GM19043 (cell line): Measurements from ENCODE around the gene TTK.

Experiments used
- ATAC-seq: cut with Tn5 transposase; IDR thresholded peaks from one replicate; pipeline ENCODE4 v1.9.1; 2021; ENCODE audit warnings: low read depth; ENCODE audit not compliant: unreplicated experiment

The TTK gene

DNA sequence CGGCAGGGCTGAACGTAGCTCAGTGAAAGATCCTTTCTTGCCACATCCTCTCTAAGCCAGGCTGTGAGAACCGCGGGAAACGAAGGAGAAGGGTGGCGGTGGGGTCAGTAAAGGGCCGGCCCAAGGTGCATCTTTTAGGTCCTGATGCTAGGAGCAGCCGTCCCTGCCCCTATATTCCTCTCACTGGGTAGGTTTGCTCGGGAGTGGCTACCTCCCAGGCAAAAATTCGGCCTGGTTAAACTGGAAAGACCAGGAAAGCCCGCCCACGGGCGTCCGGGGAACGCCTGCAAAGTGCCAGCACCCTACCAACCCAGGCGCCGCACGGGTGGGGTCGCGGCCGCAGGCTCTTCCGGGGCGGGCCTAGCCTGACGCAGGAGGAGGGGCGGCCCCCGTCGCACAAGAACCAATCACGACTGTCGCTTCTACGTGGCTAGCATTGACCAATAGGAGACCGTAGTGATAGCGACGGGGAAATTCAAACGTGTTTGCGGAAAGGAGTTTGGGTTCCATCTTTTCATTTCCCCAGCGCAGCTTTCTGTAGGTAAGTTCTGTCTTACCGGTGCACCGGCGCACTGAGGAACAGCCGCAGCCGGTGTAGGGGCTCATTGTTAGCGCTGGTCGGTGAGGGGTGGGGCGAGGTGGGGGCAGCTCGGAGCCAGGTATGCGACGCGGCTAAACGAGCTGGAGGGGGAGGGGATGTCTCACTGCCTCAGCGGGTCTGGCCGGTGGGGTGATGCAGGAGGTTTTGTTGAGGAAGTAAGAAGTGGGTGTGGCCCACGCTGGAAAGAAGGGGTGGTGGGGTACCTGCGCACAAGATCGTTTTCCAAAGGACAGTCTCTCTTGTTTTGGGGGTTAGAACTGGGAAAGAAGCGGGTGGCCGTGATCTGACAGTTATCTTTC lies at the start of gene TTK:
TTK (plus strand) TSS at position 477 of the 900 bp plus-strand sequence. CDS start 1,195 bp downstream, outside the sequence.
- ATAC-seq: peak; percentile 99

DNA sequence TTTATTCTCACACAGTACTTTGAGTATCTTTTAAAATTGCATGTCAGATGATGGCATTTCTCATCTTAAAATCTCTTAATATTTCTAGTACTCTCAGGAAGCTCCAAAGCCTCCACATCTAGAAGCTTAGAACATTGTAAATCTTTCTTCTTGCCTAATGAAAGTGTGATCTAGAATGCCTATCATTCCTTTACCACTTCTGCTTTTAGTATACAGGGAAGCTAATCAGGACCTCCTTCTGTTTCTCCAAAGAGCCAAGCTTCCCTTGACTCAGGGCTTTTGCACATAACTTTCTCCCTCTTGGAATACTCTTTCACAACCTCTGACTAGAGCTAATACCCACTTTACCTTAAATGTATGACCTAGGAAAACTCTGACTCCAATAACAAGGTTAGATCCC lies 49.6 kb upstream of the TTK start:
- ATAC-seq: no peak

DNA sequence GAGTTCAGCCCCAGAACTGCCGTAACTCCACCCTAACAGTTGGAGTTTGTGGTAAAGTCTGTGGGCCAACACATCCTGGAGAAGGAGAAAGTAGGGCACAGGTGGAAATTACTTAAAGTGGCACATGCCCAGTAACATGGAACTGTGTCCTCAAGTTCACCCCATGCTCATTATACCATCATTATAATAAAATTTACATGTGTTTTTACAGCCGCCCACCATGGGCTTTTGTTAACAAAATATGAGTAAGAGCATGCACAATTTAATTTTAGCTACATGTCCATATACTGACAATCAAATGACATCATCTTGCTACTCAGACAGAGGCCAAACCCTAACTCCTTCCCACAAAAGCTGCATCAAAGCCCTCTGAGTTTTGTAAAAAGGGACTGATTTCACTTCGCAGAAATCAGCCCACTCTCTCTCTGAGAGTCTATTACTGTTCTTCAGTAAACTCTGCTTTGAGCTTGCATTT lies 39.8 kb upstream of the TTK start:
- ATAC-seq: no peak

DNA sequence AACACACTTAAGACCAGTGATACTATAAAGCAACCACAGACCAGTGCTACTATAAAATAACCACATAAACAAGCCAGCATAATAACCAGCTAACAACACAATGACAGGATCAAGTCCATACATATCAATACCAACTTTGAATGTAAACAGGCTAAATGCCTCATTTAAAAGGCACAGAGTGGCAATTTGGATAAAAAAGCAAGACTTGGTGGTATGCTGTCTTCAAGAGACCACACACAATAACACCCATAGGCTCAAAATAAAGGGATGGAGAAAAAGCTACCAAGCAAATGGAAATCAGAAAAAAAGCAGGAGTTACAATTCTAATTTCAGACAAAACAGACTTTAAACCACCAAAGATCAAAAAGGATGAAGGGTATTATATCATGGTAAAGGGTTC lies 37.3 kb upstream of the TTK start:
- no peak for ATAC-seq

DNA sequence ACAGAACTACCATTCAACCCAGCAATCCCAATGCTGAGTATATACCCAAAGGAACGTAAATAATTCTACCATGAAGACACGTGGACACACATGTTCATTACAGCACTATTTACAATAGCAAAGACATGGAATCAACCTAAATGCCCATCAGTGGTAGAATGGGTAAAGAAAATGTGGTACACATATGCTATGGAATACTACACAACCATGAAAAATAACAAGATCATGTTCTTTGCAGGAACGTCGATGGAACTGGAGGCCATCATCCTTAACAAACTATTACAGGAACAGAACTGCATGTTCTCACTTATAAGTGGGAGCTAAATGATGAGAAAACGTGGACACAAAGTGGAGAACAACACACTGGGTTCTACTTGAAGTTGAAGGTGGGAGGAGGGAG lies 34.7 kb upstream of the TTK start:
- no peak for ATAC-seq

DNA sequence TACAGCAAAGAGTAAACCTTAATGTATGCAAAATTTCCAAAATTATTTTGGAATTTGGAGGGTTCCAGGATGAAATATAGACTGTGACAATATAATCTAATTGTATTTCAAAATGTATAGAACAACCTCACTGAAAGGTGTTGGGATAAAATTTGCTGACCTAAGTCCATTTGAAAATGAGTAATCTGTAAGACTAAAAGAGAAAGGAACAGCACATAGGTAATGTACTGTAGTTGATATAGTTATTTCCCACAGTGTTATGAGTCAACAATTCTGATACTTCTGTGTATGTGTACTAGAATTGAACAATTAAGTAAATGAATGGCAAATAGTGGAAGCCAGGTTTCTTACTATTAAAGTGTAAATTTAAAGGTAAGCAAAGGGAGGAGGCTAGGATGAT lies 33.3 kb upstream of the TTK start:
- no peak for ATAC-seq

DNA sequence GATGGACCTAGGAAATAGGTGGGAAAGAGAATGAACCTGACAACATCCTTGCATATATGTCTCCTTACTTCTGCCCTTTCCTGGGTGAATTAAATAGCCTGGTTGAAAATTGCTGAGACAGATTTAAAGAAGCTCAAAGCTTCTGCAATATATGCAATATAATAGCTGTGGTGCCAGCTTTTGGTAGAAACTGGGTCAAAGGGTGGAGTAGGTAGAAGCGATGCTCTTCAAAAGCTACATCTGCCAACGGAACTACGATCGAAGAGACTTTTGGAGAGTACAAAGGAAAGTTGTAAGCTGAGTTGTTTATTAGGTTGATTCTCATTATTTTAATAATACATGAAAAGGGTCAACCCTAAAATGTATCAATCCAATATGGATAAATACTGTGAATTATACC lies 22.8 kb upstream of the TTK start:
- ATAC-seq: no peak

DNA sequence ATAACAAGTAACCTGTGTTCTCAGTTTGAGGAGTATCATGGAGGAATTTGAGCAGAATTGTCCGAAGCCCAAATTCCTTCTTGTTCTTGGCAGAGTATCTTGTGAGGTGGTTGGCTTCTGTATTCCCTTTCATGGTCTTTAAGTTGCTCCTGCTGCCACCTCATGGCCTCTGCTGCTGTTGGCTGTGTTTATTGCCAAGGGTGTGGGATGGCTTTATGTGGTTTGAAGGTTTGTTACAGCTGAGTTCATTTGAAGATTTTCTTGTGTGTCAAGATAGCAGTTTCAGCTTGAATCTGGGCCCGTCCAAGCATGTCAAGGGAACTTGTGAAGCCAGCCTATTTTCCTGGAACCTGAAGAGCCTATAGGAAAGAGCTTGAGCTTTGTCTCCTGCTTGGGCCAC lies 20.2 kb upstream of the TTK start:
- ATAC-seq: peak; percentile 48

DNA sequence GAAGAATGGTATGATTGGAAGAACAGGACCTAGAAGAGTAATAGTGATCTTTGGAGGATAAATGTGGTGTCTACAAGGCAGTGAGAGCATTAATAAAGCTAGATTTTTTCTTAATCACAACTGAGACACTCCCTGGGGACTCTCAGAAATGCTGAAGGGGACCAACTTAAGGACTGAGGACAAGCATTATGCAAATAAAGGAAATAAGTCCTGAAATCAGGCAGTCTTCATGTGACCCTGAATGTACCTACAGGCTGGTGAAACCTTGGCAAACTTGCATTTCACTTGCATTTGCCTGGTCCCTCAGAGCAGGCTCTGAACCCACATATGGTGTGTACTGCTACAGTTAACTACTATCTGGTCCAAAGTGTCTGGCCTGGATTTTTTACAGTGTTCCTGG lies 19.3 kb upstream of the TTK start:
- ATAC-seq: no peak

DNA sequence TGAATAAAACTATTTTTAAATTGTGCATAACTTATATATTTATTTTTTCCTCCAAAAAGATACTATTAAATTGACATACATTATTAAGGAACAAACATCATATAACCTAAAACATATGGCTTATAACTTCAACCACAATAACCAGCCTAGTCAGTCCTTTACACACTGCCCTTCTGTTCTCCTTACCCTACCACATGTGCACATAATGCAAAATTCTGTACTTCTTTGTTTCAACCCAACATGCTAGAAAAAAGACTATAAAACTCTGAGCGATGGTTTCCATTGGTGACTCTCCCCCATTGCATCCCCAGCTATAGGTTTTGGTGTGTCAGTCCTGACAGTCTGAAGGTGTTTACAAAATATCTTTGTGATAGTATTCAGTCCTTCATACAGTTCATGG lies 14.8 kb upstream of the TTK start:
- no peak for ATAC-seq

DNA sequence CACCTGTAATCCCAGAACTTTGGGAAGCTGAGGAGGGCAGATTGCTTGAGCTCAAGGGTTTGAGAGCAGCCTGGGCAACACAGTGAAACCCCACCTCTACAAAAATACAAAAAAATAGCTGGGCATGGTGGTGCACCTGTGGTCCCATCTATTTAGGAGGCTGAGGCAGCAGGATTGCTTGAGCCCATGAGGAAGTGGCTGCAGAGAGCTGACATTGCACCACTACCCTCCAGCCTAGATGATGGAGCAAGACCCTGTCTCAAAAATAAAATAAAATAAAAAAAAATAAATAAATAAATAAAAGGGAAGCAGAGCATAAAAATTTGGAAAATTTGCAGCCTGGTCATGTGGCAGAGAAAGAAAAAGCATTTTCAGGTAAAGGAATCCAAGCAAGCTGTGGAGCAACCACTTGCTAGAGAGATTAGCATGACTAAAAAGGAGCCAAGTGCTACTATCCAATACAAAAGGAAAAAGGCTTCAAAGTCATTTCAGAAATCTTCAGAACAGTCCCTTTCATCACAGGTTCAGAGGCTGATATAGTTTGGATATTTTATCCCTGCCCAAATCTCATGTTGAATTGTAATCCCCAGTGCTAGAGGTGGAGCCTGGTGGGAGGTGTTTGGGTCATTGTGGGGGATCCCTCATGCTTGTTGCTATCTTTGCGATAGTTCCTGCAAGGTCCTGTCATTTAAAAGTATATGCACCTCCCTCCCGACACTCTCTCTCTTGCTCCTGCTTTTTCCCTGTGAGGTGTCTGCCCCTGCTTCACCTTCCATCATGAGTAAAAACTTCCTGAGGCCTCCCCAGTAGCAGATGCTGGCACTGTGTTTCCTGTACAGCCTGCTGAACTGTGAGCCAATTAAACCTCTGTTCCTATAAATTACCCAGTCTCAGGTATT lies 11.2 kb upstream of the TTK start:
- no peak for ATAC-seq

DNA sequence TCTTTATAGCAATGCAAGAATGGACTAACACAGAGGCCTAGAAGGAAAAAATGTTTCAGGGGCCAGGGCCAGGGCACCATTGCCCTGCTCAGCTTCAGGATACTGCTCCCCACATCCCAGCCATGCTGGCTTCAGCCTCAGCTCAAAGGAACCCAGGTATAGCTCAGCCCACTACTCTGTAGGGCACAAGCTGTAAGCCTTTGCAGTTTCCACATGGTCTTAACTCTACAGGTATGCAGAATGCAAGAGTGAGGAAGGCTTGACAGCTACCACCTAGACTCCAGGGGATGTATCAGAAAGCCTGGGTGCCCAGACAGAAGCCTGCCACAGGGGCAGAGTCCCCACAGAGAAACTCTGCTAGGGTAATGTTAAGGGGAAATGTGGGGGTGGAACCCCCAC lies 10.5 kb upstream of the TTK start:
- ATAC-seq: no peak

DNA sequence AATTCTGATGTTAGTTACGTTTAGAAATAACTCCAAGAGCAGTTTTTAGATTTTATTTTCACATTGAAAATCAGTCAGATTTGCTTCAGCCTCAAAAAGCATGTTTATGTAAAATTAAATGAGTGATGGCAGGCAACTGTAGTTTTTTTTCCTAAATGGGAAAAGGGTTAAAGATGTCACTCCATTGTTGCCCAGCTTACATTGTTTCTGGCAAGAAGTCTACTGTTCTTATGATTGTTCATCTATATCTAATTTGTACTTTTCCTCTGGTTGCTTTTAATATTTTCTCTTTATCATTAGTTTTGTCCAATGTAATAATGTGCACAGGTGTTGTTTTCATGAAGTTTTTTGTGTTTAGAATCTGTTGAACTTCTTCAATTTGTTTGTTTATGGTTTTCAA lies 6.7 kb upstream of the TTK start:
- ATAC-seq: no peak

DNA sequence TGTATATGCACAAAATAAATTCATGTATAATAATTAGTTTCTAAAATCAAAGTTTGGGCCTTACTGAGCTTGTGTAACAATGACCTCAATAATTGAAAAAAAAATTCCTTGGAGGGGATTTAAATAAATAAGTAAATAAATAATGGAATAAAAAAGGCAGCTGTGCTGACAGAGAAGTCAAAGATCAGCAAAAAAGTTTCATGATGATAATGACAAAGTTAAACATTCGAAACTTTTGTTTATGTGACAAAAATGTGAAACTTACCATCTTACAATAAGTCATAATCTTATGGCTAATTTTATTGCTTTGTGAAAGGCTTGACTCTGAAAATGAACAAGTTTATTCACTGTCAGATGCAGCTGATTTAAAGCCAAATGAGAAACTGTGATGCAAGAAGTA lies 3.1 kb upstream of the TTK start:
- no peak for ATAC-seq

DNA sequence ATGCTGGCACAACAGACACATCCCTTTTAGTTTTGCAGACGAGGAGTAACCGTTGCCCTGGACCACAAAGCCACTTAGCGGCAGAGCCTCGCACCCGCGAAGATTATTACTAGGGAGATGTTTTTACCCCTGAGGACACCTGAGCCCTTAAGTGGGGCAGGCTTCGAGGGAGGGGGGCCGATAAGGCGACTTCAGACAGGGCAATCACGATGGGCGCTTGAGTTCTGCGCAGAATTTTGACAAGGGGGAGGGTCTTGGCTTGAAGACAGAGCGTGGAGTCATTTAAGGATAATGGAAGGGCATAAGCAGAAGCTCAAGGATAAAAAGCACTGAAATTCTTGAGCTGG lies 650 bp upstream of the TTK start:
- peak; percentile 3 for ATAC-seq

DNA sequence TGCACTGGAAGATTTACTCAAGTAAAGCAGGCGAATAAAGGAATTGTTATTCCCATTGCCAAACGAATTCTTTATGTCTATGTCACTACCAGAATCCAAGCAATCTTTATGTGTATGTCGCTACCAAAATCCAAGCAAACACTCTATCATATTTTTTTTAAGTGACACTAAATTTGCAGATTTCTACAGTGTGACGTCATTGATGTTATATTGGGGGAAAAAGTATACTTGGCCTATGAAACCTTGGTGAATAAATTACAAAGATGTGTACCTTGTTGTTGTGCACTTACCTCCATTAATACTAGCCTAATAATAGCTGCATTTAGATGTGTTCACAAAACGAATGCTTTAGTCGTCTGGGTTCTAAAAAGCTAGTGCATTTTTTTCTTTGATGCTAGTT lies 957 bp downstream of the TTK start:
- no peak for ATAC-seq

DNA sequence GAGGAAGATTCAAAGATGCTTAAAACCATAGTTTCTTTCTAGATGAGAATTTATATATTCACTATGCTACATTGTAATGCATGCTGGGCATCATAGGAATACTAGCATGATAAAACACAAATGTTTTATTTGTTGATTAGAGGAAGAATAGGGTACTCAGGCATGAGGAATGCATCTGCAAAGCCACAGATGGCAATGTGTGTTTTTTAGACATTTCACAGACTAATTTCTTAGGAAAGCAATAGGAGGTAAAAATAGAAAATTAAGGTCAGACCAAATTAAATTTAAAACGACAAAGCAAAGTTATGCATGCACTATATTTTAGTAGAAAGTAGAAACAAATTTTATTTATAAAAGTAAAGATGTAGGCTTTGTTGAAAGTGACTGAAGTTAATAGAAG lies 2.1 kb downstream of the TTK start:
- ATAC-seq: no peak

DNA sequence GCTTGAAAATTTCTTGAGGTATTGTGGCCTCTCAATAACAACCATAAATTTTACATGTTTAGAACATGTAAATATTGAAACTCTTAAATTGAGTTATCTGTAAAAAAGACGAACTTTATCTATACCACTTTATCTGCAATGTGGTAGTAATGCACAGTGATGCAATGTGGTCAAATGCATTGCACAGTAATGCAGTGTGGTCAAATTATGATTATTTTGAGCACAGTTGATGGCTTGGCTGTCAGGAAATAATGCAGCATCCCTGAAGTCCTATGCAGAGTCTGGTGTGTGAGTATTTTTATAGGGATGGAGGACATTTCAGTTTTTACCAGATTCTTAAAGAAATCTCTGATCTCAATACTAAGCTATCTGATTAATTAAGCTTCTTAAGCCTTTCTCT lies 5.1 kb downstream of the TTK start:
- no peak for ATAC-seq

DNA sequence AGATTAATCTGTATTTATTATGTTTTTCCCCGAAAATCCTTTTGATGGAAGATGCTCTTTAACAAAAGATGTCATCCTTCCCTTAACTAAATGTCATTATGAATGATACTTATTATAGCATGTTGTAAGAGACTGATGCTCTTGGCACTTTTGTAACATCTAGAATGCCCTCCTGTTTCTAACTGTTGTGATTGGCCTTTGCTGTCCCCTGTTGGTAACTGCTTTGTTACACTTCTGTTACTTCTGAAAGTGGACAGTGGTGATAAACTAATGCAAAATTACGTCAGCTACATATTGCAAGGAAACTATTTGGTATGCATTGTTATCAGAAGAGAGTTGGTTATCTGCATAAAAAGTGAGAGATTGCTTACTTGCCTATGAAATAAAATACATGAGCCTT lies 5.8 kb downstream of the TTK start:
- no peak for ATAC-seq

DNA sequence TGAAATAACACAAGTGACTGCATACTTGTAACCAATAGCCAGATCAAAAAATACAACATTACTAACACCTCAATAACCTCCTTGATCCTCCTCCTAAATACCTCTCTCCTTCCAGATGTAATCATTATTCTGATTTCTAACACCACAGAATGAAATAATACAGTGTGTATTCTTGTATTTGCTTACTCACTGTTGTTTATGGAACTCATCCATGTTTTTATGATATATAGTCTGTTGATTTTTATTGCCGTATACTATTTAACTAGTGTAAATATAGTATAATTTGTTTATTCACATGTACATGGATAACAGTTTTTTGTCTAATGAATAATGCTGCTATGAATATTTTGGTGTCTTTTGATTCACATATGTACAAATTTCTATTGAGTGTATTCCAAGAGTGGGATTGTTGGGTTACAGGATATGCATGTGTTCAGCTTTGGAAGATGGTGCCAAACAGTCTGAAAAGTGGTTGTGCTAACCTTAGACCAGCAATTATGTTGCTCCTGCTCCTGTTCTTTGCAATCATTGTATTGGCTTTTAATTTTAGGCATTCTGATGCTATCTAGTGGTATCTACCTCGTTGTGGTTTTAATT lies 11.5 kb downstream of the TTK start:
- no peak for ATAC-seq

DNA sequence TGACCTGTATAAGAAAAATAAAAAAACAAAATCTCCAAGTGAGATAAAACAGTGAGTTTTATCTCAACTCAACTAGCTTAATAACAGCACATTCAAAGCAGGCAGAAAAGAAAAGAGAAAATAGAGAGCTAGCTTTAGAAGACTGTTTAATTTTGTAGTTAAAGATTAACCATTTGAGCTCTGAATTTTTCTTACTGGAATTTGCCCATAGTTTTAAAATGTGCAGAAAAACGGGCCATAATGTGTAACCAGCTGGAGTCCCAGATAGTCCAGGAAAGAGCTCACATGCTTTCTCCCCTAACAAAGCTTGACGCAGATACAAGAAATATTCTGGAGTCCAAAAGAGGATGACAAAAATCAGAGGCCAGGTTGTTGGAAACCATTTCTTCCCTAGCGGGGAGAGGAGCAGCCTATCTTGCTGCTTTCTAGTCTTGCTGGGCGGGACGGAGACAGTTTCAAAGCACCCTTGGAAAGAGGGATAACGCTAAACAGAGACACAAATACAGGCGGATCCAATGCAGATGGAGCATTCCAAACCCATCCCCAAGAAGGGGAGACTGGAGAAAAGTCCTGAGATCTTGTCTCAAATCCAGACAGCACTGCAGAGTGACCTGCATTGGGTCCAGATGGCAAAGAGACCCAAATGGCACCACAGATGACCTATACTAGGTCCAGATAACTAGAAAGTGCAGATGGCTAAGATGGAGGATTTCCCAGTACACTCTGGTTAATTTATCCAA lies 16.1 kb downstream of the TTK start:
- no peak for ATAC-seq
